Measurements from ENCODE around the gene THSD7B. TPM values are rescaled to one million over a fixed set of nuclear protein-coding genes. Genes with fewer than 3 reads are reported as not detected.

Gene THSD7B
- total RNA-seq, 1 donor from 2014 or later = 0.81 TPM

- TF ChIP-seq CTCF (conservative IDR thresholded peaks at IDR 0.05; ENCODE audit: low read depth, low read length) = no peak
- no peak for DNase-seq (ENCODE audit: low read depth)
- H3K4me3 ChIP-seq (ENCODE audit: low read depth, low read length) = no peak overlapping the region
Measured at GRCh38 chr2:136844546-136844945, 79.2 kb downstream of the THSD7B start.

GRCh38 chr2:136858656-136859055 lies 93.3 kb downstream of the THSD7B start:
- TF ChIP-seq CTCF (conservative IDR thresholded peaks at IDR 0.05; ENCODE audit: low read depth, low read length) = no peak
- H3K4me3 ChIP-seq (ENCODE audit: low read depth, low read length) = no peak overlapping the region
- no peak for DNase-seq (ENCODE audit: low read depth)

GRCh38 chr2:136860443-136860958 lies 95.2 kb downstream of the THSD7B start:
- no peak for DNase-seq (ENCODE audit: low read depth)
- no peak for TF ChIP-seq CTCF (conservative IDR thresholded peaks at IDR 0.05; ENCODE audit: low read depth, low read length)
- no peak overlapping the region for H3K4me3 ChIP-seq (ENCODE audit: low read depth, low read length)

GRCh38 chr2:136863468-136863867 lies 98.1 kb downstream of the THSD7B start:
- no peak overlapping the region for H3K4me3 ChIP-seq (ENCODE audit: low read depth, low read length)
- DNase-seq (ENCODE audit: low read depth) = no peak
- no peak for TF ChIP-seq CTCF (conservative IDR thresholded peaks at IDR 0.05; ENCODE audit: low read depth, low read length)

DNA sequence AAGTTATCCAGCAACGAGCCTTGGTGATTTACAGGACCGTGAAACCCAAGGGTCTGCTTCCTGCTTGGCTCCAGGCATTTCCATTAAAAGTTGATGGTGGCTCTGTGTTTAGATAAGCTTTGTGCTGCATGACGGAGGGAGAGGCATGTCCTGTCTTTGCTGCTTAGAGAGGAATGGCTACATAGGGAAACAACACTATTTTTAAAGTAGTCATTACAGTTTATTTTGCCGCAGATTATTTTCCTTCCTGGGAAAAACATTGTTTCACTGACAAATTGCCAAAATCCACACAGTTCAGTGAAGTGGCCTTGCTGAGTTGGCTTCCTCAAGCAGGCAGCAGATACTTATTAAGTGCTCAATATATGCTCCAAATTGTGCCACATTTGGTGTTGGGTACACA lies 98.5 kb downstream of the THSD7B start:
- no peak for DNase-seq (ENCODE audit: low read depth)
- no peak overlapping the region for H3K4me3 ChIP-seq (ENCODE audit: low read depth, low read length)
- TF ChIP-seq CTCF (conservative IDR thresholded peaks at IDR 0.05; ENCODE audit: low read depth, low read length) = no peak

GRCh38 chr2:136871424-136871823 lies 106.1 kb downstream of the THSD7B start:
- H3K4me3 ChIP-seq (ENCODE audit: low read depth, low read length) = no peak overlapping the region
- TF ChIP-seq CTCF (conservative IDR thresholded peaks at IDR 0.05; ENCODE audit: low read depth, low read length) = no peak
- DNase-seq (ENCODE audit: low read depth) = no peak

GRCh38 chr2:136874258-136874657 lies 108.9 kb downstream of the THSD7B start:
- no peak overlapping the region for H3K4me3 ChIP-seq (ENCODE audit: low read depth, low read length)
- peak; percentile 78 for TF ChIP-seq CTCF (conservative IDR thresholded peaks at IDR 0.05; ENCODE audit: low read depth, low read length)
- DNase-seq (ENCODE audit: low read depth) = no peak
